H9 (cell line): ENCODE results near the gene DDX20. TPM values are rescaled to one million over a fixed set of nuclear protein-coding genes. Genes with fewer than 3 reads are reported as not detected.

Experiments
- DNase-seq: peaks from one replicate; pipeline ENCODE4 v3.0.0-alpha.2; 2017
- H2AFZ ChIP-seq: one replicate; pipeline ENCODE4 v1.6.1; 2013; ENCODE audit warnings: mild to moderate bottlenecking, low read length, control low read depth, moderate library complexity
- H2AK5ac ChIP-seq: 2 replicates; pipeline ENCODE4 v1.6.1; 2013; ENCODE audit warnings: low read length, control low read depth, mixed read lengths; ENCODE audit not compliant: insufficient read length
- H2BK120ac ChIP-seq: one replicate; pipeline ENCODE4 v1.6.1; 2013; ENCODE audit warnings: low read depth, mild to moderate bottlenecking, low read length, control low read depth, inconsistent platforms; ENCODE audit not compliant: poor library complexity, severe bottlenecking
- H2BK12ac ChIP-seq: 2 replicates; pipeline ENCODE4 v1.6.1; 2013; ENCODE audit warnings: low read length, control low read depth, mixed read lengths, low read depth; ENCODE audit not compliant: insufficient read length
- H2BK15ac ChIP-seq: 2 replicates; pipeline ENCODE4 v1.6.1; 2013; ENCODE audit warnings: low read depth, low read length, control low read depth
- H2BK20ac ChIP-seq: one replicate; pipeline ENCODE4 v1.6.1; 2013; ENCODE audit warnings: low read depth, mild to moderate bottlenecking, low read length, control low read depth, inconsistent platforms; ENCODE audit not compliant: poor library complexity, severe bottlenecking
- H2BK5ac ChIP-seq: 2 replicates; pipeline ENCODE4 v1.6.1; 2013; ENCODE audit warnings: low read length, control low read depth, mixed read lengths; ENCODE audit not compliant: insufficient read length
- H3K14ac ChIP-seq: 2 replicates; pipeline ENCODE4 v1.6.1; 2013; ENCODE audit warnings: low read length, control low read depth; ENCODE audit not compliant: insufficient read depth
- H3K18ac ChIP-seq: 2 replicates; pipeline ENCODE4 v1.6.1; 2013; ENCODE audit warnings: low read depth, mild to moderate bottlenecking, mixed read lengths, low read length, control low read depth; ENCODE audit not compliant: insufficient read length
- H3K23ac ChIP-seq: 2 replicates; pipeline ENCODE4 v1.6.1; 2013; ENCODE audit warnings: low read length, control low read depth, mixed read lengths, low read depth; ENCODE audit not compliant: insufficient read length
- H3K23me2 ChIP-seq: 2 replicates; pipeline ENCODE4 v1.6.1; 2013; ENCODE audit warnings: low read depth, mild to moderate bottlenecking, mixed read lengths, low read length, control low read depth; ENCODE audit not compliant: insufficient read length, poor library complexity, severe bottlenecking
- H3K27ac ChIP-seq: 2 replicates; pipeline ENCODE4 v1.5.1; 2013; ENCODE audit warnings: low read length, control low read depth, mixed read lengths, low read depth; ENCODE audit not compliant: insufficient read length
- H3K27me3 ChIP-seq: 2 replicates; pipeline ENCODE4 v1.6.1; 2013; ENCODE audit warnings: low read length, control low read depth, inconsistent platforms; ENCODE audit not compliant: insufficient read depth
- H3K4ac ChIP-seq: 2 replicates; pipeline ENCODE4 v1.6.1; 2013; ENCODE audit warnings: low read depth, mild to moderate bottlenecking, control low read depth, inconsistent platforms, low read length, moderate library complexity
- H3K4me1 ChIP-seq: 2 replicates; pipeline ENCODE4 v1.6.1; 2013; ENCODE audit warnings: low read length, control low read depth, inconsistent platforms; ENCODE audit not compliant: insufficient read depth
- H3K4me2 ChIP-seq: 2 replicates; pipeline ENCODE4 v1.6.1; 2013; ENCODE audit warnings: low read length, control low read depth, mixed read lengths; ENCODE audit not compliant: insufficient read length, insufficient read depth
- H3K56ac ChIP-seq: 2 replicates; pipeline ENCODE4 v1.6.1; 2013; ENCODE audit warnings: low read depth, mild to moderate bottlenecking, mixed read lengths, low read length, control low read depth; ENCODE audit not compliant: insufficient read length
- H3K79me1 ChIP-seq: 2 replicates; pipeline ENCODE4 v1.6.1; 2013; ENCODE audit warnings: low read depth, mild to moderate bottlenecking, moderate library complexity, low read length, control low read depth, inconsistent platforms; ENCODE audit not compliant: insufficient read depth, poor library complexity, severe bottlenecking
- H3K79me2 ChIP-seq: 2 replicates; pipeline ENCODE4 v1.6.1; 2013; ENCODE audit warnings: low read length, control low read depth, inconsistent platforms; ENCODE audit not compliant: insufficient read depth
- H3K9ac ChIP-seq: 2 replicates; pipeline ENCODE4 v1.6.1; 2013; ENCODE audit warnings: low read length, control low read depth, mixed read lengths; ENCODE audit not compliant: insufficient read length; ENCODE audit errors: extremely low read depth
- H3K9me3 ChIP-seq: one replicate; pipeline ENCODE4 v1.6.1; 2013; ENCODE audit warnings: low read depth, low read length, inconsistent platforms; ENCODE audit not compliant: control insufficient read depth
- H3T11ph ChIP-seq: one replicate; pipeline ENCODE4 v1.6.1; 2013; ENCODE audit warnings: mild to moderate bottlenecking, low read length, control low read depth, inconsistent platforms
- H4K20me1 ChIP-seq: one replicate; pipeline ENCODE4 v1.6.1; 2013; ENCODE audit not compliant: control insufficient read depth, insufficient read length, insufficient read depth
- H4K5ac ChIP-seq: 2 replicates; pipeline ENCODE4 v1.6.1; 2013; ENCODE audit warnings: low read depth, mild to moderate bottlenecking, mixed read lengths, low read length, control low read depth; ENCODE audit not compliant: insufficient read length
- H4K8ac ChIP-seq: replicated peaks from 2 replicates; pipeline ENCODE4 v1.6.1; 2013; ENCODE audit warnings: low read length, control low read depth, mixed read lengths, low read depth; ENCODE audit not compliant: insufficient read length
- H4K91ac ChIP-seq: 2 replicates; pipeline ENCODE4 v1.6.1; 2013; ENCODE audit warnings: low read depth, mild to moderate bottlenecking, moderate library complexity, mixed read lengths, low read length, control low read depth; ENCODE audit not compliant: insufficient read length
- H3K27ac Mint-ChIP-seq, 3 experiments: 2 replicates in 2 of 3; 3 replicates in 1 of 3; pipeline ENCODE4 v1.8.0; 2020 to 2021; ENCODE audit warnings: mixed read lengths in 3 of 3, mild to moderate bottlenecking in 1 of 3, moderate library complexity in 1 of 3
- H3K27me3 Mint-ChIP-seq: 2 replicates; pipeline ENCODE4 v1.8.0; 2021; ENCODE audit warnings: low read depth, mild to moderate bottlenecking, moderate library complexity, mixed read lengths
- H3K36me3 Mint-ChIP-seq, 3 experiments: 2 replicates in 2 of 3; 3 replicates in 1 of 3; pipeline ENCODE4 v1.8.0; 2020 to 2021; ENCODE audit warnings: low read depth in 3 of 3, mixed read lengths in 3 of 3; ENCODE audit not compliant: insufficient read depth in 1 of 3
- H3K4me1 Mint-ChIP-seq, 2 experiments: 2 replicates each; pipeline ENCODE4 v1.8.0; 2020; ENCODE audit warnings: mixed read lengths in 2 of 2
- H3K4me3 Mint-ChIP-seq, 2 experiments: 2 replicates in 1 of 2; 3 replicates in 1 of 2; pipeline ENCODE4 v1.8.0; 2020 to 2021; ENCODE audit warnings: mild to moderate bottlenecking in 2 of 2, mixed read lengths in 2 of 2, moderate library complexity in 1 of 2
- H3K9me3 Mint-ChIP-seq, 2 experiments: 2 replicates in 1 of 2; 3 replicates in 1 of 2; pipeline ENCODE4 v1.8.0; 2020; ENCODE audit warnings: mild to moderate bottlenecking in 2 of 2, mixed read lengths in 2 of 2, moderate library complexity in 1 of 2
- CTCF ChIP-seq: fragments of 200-600 bp; sonication (generic); conservative IDR thresholded peaks from 3 replicates; pipeline ENCODE4 v1.8.0; 2021; ENCODE audit warnings: antibody characterized with exemption, mild to moderate bottlenecking
- WGBS: extraction: QIAGEN DNeasy Blood & Tissue Kit; methylation state at CpG from one replicate; pipeline ENCODE4 v1.1.7; 2013; ENCODE audit warnings: missing lambda C conversion rate, low lambda C conversion rate, mixed read lengths; ENCODE audit not compliant: insufficient read length; ENCODE audit errors: extremely low coverage; 5-methylcytosine and 5-hydroxymethylcytosine counted together
- total RNA-seq: library from RNA; stranded (reverse); gene quantifications from 2 replicates; pipeline ENCODE4 v1.2.1, GENCODE V29; 2021

DDX20 gene
- total RNA-seq, 1 experiment from 2014 or later: 38.3 TPM

GRCh38 chr1:111738133-111738435 is 17.6 kb upstream of the DDX20 start:
- Mint-ChIP-seq H3K27ac (peak overlapping the region in 1 of 3 experiments; percentile 6; a peak in 3 of 7 replicates), H3K36me3 (no peaks in the 10 kb centered on the region), H3K9me3 (no peaks in the 10 kb centered on the region; a peak in 1 of 5 replicates), H3K27me3 (peaks cover 30% of the 10 kb centered on the region), H3K4me3 (peak overlapping the region; percentile 90 to 92), H3K4me1 (peaks cover 10 to 15% of the 10 kb centered on the region in 2 experiments)
- Histone ChIP-seq H4K20me1 (no peaks in the 10 kb centered on the region), H3K23ac (no peak overlapping the region), H4K91ac (no peak overlapping the region), H3K9ac (no peak overlapping the region), H2BK12ac (no peak overlapping the region), H2BK5ac (no peak overlapping the region), H3T11ph (no peak overlapping the region), H3K4me2 (peak overlapping the region; percentile 81), H3K56ac (no peak overlapping the region), H3K9me3 (no peaks in the 10 kb centered on the region), H2AFZ (no peak overlapping the region), H2BK15ac (no peak overlapping the region), H3K27me3 (no peaks in the 10 kb centered on the region), H3K4ac (no peak overlapping the region), H3K14ac (no peak overlapping the region), H3K79me2 (no peaks in the 10 kb centered on the region; the same call in 1 of the 2 replicates), H4K5ac (no peak overlapping the region), H3K23me2 (peaks cover 19% of the 10 kb centered on the region), H3K4me1 (peaks cover 25% of the 10 kb centered on the region), H3K79me1 (no peaks in the 10 kb centered on the region), H3K18ac (no peak overlapping the region), H2BK120ac (no peak overlapping the region), H2AK5ac (no peak overlapping the region), H2BK20ac (no peak overlapping the region), H4K8ac (no peak overlapping the region), H3K27ac (no peak overlapping the region)
- no peak for DNase-seq
- TF ChIP-seq CTCF: no peak
- no CpG with 5 or more reads among the region's 9 CpGs for WGBS
